Activated CD4-positive, CD25-positive, alpha-beta regulatory T cell treated with anti-CD3 and anti-CD28 coated beads, Interleukin-2, amount 50 U/mL, for 72 hours (primary cell): ENCODE data around the gene GJC1.
"Not testable (repeated sequence)": the region's sequence is repeated elsewhere in the genome, so short reads cannot be mapped to it uniquely, and the experiment has no call there.

Source experiments
- DNase-seq: peaks from one replicate; pipeline ENCODE4 v3.0.0; 2021

GJC1 gene

DNA sequence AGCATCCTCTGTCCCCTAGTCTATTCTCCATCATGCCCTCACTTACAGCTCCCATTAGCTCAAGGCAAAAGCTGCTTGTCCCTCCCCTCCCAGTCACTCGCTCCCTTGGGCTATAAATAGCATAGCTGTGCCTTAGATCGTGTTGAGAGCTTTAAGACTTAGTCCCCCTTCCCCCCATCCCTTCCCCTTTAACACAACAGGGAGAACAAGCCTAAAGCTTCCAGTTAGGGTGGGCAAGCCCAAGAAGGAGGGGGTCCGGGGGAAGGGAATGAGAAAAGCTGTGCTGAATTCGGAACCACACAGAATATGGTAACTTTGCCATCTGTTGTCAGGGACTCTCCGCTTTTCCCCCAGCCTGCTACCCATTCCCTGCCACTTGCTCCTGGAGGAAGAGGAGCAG lies 12.7 kb upstream of the GJC1 start:
- DNase-seq, result no peak

DNA sequence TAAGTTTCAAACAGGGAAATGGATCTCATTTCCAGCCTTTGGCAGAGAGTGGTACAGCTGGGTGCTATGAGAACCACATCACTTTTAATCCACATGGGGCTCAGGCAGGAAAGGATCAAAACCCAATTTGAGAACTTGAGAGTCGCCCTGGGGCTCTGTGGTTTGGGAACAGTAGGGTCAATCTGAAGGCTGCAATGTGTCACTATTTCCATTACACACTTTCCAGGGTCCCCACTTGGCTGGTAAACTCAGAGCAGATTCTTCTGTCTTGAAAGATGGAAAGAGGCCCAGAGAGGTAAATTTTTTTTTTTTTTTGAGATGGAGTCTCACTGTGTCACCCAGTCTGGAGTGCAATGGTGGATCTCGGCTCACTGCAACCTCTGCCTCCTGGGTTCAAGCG lies 10.8 kb upstream of the GJC1 start:
- no peak for DNase-seq

DNA sequence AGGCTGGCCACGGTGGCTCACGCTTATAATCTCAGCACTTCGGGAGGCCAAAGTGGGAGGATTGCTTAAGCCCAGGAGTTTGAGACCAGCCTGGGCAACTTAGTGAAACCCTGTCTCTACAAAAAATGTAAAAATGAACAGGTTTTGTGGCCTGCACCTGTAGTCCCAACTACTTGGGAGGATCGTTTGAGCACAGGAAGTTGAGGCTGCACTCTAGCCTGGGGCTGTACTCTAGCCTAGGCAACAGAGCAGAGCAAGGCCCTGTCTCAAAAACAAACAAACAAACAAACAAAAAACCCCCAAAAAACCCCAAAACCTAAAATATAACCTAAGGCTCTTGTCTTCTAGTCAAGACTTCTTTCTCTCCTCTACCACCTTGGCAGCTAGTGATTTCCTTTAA lies 10.2 kb upstream of the GJC1 start:
- DNase-seq, result no peak

DNA sequence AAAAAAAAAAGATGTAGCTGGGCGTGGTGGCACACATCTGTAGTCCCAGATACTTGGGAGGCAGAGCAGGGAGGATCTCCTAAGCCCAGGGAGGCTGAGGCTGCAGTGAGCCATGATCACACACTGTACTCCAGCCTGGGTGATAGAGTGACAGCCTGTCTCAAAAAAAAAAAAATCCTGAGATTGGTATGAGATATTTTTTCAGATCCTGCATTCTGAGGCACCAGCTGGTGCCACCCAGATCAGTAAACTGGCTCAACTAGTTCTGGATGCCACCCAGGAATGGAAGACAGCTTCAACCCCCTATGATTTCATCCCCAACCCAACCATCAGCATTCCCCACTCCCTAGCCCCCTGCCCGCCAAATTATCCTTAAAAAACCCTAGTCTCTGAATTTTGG lies 7.1 kb upstream of the GJC1 start:
- no peak for DNase-seq

DNA sequence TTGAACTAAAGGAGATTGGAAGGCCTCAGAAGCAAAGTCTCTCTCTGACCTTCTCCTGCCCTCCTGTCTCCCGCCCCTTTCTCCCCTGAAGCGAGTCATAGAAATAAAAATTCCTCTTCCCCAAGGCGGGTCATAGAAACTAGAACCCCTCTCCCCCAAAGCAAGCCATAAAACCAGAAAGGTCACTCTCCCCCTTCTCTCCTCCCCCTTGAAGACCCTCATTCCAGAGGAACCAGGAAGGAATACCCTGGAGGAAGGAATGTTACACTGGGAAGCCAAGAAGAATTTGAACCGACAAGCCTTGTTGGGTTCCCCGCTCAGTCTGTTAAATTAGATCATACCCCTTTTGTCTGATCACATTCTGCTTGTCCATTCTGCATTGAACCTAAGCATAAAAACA lies 2.7 kb upstream of the GJC1 start:
- no peak for DNase-seq

DNA sequence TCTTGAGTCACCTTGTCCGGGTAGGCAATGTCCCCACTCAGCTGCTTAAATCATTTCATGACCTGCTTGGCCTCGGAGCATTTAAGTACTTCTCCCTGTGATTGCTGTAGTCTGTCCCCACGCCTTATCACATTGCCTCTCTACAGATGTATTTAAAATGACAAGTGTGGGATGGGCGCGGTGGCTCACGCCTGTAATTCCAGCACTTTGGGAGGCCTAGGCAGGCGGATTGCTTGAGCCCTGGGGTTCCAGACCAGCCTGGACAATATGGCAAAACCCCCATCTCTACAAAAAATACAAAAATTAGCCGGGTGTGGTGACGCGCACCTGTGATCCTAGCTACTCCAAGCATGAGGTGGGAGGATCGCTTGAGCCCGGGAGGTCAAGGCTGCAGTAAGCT lies 1.3 kb upstream of the GJC1 start:
- DNase-seq, result no peak

DNA sequence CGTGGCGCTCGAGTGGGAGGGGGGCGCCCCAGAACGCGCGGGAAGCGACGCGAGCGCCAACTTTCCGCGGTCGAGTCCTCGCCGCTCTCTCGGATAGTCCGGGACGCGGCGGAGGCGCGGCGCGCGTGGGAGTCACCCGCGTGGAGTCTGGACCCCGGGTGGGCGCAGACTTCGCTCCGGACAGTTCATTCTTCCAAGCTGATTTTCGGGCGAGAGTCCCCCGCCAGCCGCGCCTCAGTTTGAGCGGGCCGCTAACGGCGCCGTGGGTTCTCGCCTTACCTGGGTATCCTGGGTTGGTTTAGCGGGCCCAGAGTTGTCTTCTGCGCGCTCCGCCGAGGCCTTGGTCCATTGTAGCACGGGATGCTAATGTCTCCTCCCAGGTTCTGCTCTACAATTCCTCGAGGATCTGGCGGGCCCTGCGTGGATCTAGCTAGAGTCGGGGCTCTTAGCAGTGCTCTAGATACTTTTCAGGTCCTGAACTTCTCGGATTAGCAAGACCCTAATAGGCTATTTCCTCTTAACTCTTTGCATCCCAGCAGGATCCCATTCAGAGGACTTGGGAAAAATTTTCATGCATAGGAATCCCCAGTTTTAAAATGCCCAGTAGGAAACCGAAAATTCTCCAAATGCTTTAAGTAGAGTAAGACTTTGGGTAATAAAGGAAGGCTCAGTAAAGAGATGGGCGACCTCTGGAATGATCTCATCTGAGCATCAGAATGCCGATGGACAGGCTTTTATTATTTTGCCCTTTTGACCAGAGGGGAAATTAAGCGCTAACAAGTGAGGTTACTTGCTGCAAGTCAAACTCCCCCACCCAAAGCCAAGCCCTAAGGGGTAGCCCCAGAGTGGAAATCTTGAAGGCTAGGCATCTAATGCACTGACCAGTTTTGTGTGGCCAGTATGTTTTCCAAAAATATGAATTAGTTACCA lies 537 bp upstream of the GJC1 start:
- peak; percentile 32 for DNase-seq

DNA sequence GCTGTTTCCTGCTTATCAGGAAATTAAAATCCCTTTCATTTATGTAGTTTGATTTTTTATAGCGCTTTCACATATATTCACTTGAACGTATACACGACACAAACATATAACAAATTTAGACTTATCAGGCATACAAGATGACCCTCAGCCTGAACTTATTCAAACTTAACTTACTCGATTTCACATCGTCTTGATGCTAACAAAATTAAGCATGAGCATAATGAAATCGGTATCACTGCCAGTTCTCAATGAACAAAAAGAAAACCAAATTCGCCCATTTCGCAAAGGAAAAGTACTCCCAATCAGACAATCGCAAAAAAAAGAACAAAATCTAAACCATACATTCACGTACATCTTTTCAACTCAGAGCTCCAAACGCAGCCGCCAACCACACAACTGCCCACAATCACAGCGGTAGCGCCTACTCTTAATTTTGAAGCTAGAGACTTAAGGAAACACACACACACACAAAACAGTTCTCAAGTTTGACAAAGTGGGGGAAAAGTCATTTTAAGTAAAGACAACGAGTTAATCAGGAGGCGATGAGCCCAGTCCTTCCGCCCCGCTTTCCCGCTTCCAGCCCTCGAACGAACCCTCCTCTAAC lies 1.1 kb downstream of the GJC1 start:
- DNase-seq, result no peak

DNA sequence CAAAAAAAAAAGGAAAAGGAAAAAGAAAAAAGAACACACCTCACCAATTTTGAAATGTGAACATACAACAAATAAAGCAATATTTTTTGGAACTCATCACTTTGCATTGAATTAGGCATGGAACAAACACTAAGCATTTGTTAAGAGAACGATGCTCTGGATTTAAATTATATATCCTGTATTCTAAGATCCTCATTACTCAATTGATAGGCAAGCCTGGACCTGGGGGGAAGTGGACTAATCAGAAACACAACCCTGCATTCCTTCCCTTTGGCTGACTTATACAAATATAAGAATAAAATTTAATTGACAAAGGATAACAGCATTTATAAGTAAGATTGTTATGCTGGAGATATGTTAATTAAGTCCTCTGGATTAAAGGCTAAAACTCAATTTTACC lies 2.2 kb downstream of the GJC1 start:
- no peak for DNase-seq

DNA sequence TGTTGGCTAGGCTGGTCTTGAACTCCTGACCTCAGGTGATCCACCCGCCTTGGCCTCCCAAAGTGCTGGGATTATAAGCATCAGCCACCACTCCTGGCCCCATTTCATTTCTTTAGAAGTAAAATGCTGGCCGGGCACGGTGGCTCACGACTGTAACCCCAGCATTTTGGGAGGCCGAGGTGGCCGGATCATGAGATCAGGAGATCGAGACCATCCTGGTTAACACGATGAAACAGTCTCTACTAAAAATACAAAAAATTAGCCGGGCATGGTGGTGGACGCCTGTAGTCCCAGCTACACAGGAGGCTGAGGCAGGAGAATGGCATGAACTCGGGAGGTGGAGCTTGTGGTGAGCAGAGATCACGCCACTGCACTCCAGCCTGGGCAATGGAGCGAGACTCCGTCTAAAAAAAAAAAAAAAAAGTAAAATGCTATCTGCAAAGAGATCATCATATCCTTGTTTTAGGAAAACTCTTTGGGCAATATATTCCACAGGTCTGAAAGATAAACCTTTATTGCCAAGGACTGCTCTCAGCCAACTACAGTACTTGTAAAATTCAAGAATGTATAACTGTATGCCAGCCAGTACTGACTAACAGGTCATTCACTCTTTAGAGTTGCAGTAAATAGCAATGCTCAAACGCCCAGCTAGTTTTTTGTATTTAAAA lies 3.8 kb downstream of the GJC1 start:
- no peak for DNase-seq

DNA sequence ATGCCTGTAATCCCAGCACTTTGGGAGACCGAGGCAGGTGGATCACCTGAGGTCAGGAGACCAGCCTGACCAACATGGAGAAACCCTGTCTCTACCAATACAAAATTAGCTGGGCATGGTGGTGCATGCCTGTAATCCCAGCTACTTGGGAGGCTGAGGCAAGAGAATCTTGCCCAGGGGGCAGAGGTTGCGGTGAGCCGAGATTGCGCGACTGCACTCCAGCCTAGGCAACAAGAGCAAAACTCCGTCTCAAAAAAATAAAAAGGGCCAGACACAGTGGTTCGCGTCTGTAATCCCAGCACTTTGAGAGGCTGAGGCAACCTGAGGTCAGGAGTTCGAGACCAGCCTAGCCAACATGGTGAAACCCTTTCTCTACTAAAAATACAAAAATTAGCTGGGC lies 4.9 kb downstream of the GJC1 start:
- not testable (repeated sequence) for DNase-seq

DNA sequence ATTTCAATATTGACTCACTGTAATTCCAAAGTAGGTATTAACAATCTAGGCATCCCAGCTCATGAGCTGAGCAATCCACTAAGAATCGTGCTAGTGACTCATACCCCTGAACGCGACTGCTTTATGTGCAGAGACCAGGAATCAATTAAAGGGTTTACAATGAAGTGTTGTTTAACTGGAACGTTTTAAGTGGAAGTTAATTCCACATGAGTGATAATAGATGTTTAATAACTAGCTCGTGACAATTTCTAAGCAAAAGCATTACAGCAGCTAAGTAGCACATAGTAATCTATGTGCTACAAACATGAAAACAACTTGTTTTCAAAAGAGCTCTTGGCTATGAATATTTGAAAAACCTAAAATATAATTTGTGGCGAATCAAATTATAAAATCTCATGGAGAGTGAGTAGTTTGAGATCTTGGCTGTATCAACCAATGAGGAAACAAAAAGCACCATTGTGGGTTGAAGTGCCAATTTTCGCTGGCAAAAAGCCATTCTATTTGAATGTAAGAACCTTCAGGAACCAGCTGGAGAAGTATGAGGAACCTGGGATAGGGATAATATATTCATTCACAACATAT lies 9.4 kb downstream of the GJC1 start:
- no peak for DNase-seq

DNA sequence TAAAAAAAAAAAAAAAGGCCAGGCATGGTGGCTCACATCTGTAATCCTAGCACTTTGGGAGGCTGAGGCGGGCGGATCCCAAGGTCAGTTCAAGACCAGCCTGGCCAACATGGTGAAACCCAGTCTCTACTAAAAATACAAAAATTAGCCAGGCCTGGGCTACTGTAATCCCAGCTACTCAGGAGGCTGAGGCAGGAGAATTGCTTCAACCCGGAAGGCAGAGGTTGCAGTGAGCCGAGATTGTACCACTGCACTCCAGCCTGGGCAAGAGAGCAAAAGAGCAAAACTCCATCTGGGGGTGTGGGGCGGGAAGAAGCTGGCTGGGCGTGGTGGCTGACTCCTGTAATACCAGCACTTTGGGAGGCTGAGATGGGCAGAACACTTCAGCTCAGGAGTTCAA lies 11.6 kb downstream of the GJC1 start:
- DNase-seq, result not testable (repeated sequence)

DNA sequence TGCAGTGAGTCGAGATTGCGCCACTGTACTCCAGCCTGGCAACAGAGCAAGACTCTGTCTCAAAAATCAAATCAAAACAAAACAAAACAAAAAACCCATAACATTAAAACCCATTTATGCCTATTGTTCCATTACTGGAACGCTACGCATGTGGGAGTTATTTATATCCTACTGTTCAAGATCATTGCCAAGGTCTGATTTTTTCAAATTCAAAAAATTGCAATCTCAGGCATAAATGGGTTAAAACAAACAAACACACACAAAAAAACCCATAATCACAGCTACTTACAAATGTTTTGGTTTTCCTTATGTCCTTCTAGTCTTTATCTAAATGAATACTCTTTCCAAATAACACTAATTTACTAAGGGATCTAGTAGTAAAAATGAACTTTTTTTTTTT lies 17.8 kb downstream of the GJC1 start:
- DNase-seq, result no peak

DNA sequence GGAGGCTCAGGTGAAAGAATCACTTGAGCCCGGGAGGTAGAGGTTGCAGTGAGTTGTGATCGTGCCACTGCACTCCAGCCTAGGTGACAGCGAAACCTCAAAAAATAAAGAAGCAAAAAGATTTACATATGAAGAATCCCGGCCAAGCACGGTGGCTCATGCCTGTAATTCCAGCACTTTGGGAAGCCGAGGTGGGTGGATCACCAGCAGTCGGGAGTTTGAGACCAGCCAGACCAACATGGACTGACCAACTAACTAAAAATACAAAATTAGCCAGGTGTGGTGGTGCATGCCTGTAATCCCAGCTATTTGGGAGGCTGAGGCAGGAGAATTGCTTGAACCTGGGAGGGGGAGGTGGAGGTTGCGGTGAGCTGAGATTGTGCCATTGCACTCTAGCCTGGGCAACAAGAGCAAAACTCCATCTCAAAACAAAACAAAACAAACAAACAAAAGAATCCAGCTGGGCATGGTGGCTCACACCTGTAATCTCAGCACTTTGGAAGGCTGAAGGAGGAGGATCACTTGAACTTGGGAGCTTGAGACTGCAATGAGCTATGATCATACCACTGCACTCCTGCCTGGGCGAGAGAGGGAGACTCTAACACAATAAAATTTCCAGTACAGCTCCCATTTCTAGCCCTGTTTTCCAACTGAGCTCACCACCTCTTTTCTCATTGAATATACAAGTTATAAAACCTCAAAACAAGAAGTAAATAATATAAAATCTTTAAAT lies 21.3 kb downstream of the GJC1 start:
- not testable (repeated sequence) for DNase-seq

DNA sequence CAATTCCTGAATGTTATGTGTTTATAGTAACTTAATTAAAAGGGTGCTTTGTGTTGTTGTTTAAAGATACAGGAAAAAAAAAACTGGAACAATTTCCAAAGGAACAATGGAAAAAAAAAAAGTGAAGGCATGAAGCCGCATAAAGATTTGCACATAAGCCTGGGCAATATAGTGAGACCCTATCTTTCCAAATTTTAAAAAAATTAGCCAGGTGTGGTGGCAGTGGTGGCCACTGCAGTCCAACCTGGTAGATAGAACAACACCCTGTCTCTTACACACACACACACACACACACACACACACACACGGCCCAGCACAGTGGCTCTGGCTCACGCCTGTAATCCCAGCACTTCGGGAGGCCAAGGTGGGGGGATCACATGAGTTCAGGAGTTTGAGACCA lies 21.9 kb downstream of the GJC1 start:
- no peak for DNase-seq

DNA sequence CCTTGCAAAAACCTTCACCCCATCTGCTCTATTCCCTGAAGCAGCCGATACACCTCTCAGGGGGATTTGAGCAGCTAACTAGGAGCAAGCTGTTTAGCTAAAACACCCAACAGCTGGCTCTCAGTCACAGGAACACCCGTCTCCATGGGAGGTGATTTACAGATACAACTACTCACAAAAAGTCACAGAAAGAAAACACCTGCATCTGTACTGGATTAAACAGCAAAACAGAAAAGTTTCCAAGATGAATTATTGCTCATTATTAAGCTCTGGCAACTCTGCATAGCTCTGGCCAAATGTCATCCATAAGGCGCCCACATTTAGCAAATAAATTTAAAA lies 22.3 kb downstream of the GJC1 start:
- DNase-seq, result no peak

DNA sequence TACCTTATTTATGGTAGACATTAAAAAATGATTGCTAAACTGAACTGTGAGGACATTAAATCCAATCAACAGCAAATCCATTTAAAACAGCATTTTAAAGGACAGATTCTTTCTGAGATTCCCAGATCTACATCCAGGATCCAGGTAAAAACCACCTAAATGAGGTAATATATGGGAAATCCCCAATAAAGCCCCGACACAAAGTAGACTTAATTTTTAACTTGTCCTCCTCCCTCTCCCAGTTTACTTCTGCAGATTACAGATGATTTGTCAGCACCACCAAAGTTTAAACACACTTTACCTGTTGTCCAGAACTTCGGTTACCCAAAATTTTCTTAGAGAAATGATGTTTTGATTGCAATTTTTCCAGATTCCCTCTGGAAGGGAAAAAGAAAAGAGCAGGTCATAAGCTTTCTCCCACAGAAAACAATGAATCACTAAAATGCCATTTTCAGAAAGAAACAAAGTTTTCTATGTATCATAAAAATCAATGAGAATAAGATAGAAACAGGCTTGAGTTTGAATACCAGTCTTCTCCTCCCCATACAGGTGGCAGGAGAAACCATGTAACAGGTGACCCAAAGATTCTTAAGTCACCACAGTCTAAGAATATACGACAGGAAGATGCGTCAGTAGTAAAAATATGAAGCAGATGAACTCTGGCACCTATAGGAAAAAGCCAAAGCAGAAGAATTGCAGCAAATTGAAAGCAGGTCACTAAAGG lies 22.8 kb downstream of the GJC1 start:
- no peak for DNase-seq

DNA sequence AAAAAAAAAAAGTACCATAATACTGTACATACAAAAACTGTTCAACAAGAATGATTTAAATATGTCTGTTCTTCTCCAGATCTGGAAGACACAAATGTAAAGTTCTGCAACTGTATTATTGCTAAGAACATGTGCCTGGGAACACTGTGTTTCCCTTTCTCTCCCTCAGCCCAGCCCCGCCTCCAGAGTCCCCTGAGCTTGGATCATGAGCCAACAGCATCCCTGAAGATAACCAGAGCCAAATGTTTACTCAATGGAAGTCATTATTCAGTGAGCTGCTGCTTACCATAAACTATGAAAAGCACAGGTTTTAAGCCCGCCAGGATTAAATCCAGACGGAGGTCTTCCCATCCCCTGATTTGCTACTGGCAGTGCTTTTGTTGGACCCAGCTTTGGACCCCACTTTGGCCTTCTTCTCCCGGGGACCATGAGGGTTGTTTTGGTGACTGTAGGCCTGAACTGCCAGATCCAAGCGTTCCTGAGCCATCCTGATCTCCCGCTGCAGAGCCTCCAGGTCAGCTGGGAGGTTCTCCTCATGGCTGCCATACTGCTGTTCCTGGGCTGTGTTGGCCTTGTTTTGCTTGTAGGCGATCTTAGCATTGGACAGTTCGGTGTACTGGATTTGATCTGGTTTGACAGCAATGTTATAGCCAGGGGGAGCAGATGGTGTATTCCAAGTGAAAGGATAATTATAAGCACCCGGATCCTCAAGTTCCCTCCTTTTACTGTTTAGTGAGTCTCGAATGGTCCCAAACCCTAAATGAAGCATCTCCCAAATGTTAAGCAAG lies 25.6 kb downstream of the GJC1 start:
- DNase-seq, result no peak

DNA sequence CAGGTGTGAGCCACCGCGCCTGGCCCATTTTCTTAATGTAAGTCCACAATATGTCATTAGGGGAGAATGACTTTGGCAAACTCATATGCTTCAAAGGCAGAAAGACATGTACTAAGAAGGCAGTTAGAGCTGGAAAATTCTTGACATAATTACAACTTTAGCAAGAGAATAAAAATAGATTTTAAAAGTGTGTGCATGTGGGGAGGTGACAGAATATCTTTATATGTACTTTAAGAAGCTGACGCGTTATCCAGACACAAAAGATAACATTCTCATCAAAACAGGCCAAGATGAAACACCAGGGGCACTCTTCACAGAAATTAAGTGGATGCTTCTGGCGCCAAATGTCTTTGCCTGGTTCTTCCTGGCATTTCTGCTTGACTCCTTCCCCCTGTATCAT lies 28.2 kb downstream of the GJC1 start:
- no peak for DNase-seq

DNA sequence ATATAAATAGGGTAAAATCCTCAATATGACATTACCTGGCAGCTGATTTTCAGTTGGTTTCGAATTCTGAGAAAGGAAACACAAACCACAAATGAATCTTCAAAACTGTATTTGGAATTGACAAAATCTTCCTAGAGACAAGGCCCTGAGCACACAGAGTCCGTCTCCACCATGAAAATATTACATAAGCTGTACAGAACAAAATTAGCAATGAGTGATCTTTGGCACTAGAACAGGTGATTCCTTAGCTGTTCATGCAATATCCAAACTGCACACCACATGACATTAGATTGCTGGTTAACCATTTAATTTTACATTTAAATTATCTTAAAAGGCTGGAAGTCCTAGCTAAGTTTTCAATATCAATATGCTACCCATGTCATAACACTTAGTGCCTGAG lies 31.7 kb downstream of the GJC1 start:
- no peak for DNase-seq

DNA sequence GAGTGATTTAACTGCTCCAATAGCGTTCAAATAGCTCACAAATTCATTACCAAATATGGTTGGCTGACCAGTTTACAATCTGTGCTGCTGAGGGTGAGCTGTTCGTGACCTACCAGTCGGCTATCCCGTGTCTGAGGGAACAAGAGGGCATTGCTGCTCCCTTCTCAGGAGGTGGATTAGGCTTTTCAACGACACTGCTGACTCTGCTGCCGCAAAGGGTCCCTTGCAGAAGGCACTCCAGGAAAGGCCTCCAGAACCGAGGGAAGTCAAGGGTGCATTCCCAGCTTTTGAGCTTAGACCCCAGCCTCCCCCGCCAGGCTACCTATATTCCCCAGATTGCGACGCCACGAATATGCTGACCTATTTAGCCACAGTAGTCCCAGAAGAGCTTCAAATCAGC lies 32.3 kb downstream of the GJC1 start:
- DNase-seq, result no peak
